Muscle of back (tissue), 11 donors: ENCODE data around the gene CACNB1. TPM values are rescaled to one million over a fixed set of nuclear protein-coding genes. Genes with fewer than 3 reads are reported as not detected.
A peak's percentile ranks its signal among the peaks of the same experiment; 100 is the strongest.

ENCODE experiments used
- DNase-seq, 3 donors: peaks; one replicate each; pipeline versions ENCODE4 v3.0.0 to v3.0.0-alpha.2; 2013
- polyA plus RNA-seq, 10 donors: library from polyadenylated mRNA; unstranded; fragments of 120-200 nt; gene quantifications; one replicate each; pipeline ENCODE4 v1.2.1, GENCODE V29; 2013; ENCODE audit not compliant: insufficient read length in 10 of 10

The CACNB1 gene
- polyA plus RNA-seq, 10 donors, result 85.0 to 201 (median 186) TPM

- no peak for DNase-seq
Observed at GRCh38 chr17:39208136-39208535, 10.7 kb upstream of the CACNB1 start.

- no peak for DNase-seq
Observed at GRCh38 chr17:39205112-39205526, 7.7 kb upstream of the CACNB1 start.

DNA sequence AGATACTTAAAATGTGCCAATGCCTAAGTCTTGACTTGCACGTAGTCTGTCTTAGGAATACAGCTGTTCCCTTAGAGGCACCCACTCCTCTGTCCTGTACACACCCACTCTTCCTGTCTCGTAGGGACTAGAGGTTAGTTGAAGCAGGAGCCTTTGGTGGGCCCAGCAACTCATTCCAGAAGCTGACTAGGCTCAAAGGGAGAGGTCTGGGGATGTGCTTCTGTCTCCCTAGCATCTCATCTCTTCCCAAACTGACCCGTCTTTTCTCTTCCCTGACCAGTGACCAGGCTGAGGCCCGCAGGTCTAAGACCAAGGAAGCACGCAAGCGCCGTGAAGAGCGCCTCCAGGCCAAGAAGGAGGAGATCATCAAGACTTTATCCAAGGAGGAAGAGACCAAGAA, 6.8 kb upstream of the CACNB1 start:
- no peak for DNase-seq

DNA sequence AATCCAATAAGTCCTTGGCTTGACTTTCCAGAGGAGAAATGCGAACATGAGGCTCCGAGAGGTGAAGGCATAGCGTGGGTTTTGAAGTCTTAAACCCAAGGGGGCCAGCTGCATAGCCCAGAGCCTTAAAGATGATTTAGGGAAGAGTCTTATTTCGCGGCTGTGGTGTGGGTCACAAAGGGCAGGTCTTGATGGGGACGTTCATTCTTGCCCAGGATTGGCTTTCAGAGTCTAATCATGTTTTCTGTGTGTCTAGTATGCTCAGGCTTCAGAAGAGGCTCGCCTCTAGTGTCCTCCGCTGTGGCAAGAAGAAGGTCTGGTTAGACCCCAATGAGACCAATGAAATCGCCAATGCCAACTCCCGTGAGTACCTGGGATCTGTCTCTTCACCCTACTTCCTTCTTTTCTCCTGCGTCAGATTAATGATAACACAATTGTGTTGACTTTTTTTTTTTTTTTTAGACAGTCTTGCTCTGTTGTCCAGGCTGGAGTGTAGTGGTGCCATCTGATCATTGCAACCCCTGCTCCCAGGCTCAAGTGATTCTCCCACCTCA, 3.6 kb upstream of the CACNB1 start:
- no peak for DNase-seq

- peak in 2 of 3 donors; percentile 93 to 96 for DNase-seq
Observed at GRCh38 chr17:39200070-39200879, 2.8 kb upstream of the CACNB1 start, which contains the start of gene RPL19. RPL19 (plus strand) TSS chr17:39200283; CDS start chr17:39200345, 62 bp downstream.

DNA sequence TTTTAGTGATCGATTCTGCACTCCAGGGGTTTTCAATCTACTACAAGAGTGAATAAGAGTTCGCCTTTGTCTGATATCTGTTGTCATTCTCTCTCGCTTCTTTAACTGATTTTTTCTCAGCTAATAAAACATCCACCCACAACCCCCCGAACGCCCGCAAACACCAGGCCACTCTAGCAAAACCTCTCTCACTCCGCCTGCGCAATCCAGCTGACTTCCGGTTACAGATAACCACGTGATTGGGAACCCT, 2.3 kb upstream of the CACNB1 start:
- peak in 1 of 3 donors; percentile 95 for DNase-seq

DNA sequence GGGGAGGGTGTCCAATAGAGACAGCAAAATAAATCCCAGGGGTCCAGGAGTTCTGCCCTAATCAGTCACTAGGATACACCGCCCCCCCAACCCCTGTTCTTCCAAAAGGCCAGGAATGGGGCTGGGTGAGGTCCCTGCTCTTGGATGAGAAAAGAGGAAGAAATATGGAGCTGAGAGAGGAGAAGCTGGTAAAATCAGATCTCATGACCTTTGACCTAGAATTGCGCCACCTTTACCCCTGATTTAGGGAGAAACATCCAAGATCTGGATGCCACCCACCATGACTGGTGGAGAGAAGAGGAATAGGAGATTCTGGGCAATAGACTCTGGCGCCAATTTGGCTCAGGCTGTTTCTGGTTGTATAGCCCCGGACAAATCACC, 707 bp upstream of the CACNB1 start:
- no peak for DNase-seq

DNA sequence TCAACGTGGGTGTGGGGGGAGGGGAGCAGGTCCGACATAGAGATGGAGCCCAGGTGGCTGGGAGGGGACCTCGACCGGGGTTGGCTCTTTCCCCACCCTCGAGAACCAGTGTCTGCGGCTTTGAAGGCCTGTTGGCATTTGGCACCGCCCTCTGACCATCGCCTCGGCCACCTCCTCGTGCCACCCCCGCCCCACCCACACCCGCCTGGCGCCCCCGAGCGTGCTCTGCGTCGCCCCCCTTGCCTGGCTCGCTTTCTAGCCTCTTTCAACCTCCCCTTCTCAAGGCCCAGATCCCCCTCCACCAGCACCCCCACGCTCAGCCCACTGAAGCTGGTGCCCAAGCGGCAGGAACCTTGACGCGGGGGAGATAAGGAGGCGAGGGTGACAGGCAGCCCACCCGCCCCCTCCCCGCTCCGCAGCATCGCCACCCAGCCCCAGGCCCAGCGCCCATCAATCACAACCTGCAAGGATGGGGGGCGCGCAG, 619 bp downstream of the CACNB1 start:
- peak in 2 of 3 donors; percentile 58 to 61 for DNase-seq

GRCh38 chr17:39196241-39196807, 1.1 kb downstream of the CACNB1 start:
- peak; percentile 67 to 73 (median 68) for DNase-seq

- no peak for DNase-seq
Observed at GRCh38 chr17:39195568-39196160, 1.8 kb downstream of the CACNB1 start.

DNA sequence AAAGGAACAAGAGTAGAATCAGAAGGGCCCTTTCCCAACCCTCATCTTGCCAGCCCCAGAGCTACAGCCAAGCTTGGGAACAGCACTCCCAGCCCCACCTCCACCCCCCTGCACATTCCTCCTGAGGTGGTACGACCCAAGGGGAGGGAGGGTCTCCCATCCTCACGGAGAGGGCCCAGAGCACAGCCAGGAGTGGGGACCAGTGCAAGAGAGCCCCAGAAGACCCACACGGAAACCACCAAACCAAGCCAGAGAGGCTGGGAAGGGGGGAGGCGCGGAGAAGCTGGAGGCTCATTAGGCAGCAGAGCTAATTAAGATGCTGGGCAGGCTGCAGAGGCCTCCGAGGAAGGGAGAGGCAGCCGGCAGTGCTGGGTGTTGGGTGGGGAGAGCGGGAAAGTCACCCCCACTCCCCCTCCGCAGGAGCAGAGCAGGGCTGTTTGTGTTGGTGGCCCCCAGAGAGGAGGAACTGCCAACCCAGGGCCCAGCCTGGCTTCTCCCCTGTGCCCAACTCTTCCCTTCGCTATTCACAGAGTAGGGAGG, 2.4 kb downstream of the CACNB1 start:
- DNase-seq, result no peak

GRCh38 chr17:39194089-39194984, 3.1 kb downstream of the CACNB1 start:
- DNase-seq, result peak; percentile 66 to 72 (median 69)

- DNase-seq, result no peak
Observed at GRCh38 chr17:39193346-39193745, 4.1 kb downstream of the CACNB1 start.

- no peak for DNase-seq
Observed at GRCh38 chr17:39192901-39193300, 4.6 kb downstream of the CACNB1 start.

- peak in 1 of 3 donors; percentile 68 for DNase-seq
Observed at GRCh38 chr17:39191750-39192510, 5.5 kb downstream of the CACNB1 start.

DNA sequence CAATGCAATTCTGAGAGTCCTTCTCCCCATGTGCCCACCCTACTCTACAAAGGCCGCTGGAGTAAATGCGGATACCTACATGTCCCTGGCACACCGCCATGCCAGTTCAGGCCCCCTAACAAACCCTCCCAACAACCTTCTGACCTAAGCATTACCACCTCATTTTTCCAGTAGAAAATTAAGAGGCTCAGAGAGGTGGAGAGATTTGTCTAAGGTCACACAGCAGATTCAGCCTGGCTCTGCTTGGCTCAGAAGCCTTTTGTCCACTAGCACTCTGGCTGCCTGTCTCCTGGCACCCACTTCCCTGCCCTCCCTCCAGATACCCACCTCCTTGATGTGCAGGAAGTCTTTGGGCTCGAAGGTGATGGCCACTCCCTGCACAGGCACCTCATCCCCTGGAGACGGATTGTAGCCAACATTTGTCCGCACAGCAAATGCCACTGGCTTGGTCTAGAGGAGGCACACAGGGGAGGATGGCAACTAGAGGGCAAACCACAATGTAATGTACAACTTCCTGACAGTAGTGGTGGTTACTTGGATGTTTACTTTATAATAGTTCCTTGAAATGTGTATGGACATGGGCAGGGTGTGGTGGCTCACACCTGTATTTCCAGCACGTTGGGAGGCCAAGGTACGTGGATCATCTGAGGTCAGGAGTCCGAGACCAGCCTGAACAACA, 10.2 kb downstream of the CACNB1 start:
- DNase-seq, result no peak

GRCh38 chr17:39186481-39187002, 10.9 kb downstream of the CACNB1 start:
- no peak for DNase-seq

DNA sequence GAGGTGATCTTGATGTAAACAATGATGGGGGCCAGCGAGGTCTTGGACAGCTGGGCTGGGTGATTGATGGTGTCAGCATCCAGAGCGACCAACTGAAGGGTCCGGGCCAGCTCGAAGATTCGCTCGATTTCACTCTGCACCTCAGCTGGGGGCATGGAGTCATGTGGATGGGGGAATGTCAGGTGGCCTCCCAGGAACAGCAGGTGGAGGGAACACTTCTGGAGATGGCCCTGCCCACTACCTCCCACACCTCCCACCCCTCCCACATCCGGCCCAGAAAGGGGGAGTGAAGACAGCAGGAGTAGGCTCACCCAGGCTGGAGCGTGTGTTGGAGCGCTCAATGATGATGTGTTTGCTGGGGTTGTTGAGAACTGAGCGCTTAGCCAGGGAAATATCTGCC, 13.7 kb downstream of the CACNB1 start:
- DNase-seq, result no peak

- DNase-seq, result no peak
Observed at GRCh38 chr17:39183045-39183444, 14.4 kb downstream of the CACNB1 start.

DNA sequence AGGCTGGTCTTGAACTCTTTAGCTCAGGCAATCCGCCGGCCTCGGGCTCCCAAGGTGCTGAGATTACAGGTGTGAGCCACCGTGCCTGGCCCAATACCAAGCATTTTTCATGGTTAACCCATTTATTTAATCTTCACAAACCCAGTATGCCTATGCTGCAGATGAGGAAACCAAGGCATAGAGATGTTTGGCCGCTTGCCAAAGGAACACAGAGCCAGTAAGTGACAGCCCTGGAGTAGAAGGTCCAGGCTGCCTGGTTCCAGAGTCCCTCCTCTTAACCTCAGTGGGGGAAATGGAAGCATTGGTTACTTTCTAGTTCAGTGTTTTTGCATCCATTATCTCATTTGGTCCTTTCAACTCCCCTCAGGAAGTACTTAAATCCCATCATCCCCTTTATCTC, 16.2 kb downstream of the CACNB1 start:
- no peak for DNase-seq
